Loucy (cell line): Measurements from ENCODE around the gene SNAPC3.

Experiments used
- EZH2phosphoT487 ChIP-seq: fragments of 200-600 bp; IDR thresholded peaks from 2 replicates; pipeline ENCODE4 v1.6.1; 2018; ENCODE audit warnings: antibody characterized with exemption, mild to moderate bottlenecking, moderate library complexity, borderline replicate concordance
- TF ChIP-seq, protein P1 (sequence below): fragments of 200-600 bp; sonication (generic); conservative IDR thresholded peaks from 2 replicates; pipeline ENCODE4 v1.5.1; 2014; ENCODE audit warnings: mild to moderate bottlenecking, antibody characterized with exemption, low read length

DNA sequence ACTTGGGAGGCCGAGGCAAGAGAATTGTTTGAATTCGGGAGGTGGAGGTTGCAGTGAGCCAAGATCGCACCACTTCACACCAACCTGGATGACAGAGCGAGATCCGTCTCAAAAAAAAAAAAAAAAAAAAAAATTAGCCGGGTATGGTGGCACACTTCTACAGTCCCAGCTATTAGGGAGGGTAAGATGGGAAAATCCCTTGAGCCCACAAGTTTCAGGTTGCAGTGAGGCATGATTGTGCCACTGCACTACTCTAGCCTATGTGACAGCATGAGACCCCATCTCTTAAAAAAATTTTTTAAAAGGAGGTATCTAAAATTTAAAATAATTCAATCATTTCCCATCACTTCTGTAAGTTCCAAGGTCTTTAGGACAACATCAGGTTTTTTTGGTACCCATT, 62.1 kb downstream of the SNAPC3 start:
- TF ChIP-seq, protein P1, sequence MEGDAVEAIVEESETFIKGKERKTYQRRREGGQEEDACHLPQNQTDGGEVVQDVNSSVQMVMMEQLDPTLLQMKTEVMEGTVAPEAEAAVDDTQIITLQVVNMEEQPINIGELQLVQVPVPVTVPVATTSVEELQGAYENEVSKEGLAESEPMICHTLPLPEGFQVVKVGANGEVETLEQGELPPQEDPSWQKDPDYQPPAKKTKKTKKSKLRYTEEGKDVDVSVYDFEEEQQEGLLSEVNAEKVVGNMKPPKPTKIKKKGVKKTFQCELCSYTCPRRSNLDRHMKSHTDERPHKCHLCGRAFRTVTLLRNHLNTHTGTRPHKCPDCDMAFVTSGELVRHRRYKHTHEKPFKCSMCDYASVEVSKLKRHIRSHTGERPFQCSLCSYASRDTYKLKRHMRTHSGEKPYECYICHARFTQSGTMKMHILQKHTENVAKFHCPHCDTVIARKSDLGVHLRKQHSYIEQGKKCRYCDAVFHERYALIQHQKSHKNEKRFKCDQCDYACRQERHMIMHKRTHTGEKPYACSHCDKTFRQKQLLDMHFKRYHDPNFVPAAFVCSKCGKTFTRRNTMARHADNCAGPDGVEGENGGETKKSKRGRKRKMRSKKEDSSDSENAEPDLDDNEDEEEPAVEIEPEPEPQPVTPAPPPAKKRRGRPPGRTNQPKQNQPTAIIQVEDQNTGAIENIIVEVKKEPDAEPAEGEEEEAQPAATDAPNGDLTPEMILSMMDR, result no peak
- no peak for TF ChIP-seq EZH2phosphoT487
